Thyroid gland (tissue), 4 donors: ENCODE results near the gene KLF11.
A peak's percentile ranks its signal among the peaks of the same experiment; 100 is the strongest.

Experiments used
- POLR2A ChIP-seq, 2 donors: fragments of 450-650 bp; IDR thresholded peaks; one replicate each; pipeline ENCODE4 v1.6.1; 2017; ENCODE audit warnings: antibody characterized with exemption in 2 of 2, mild to moderate bottlenecking in 2 of 2, moderate library complexity in 1 of 2
- TF ChIP-seq, protein P1 (sequence below), 6 experiments: fragments of 200-600 bp in 3 of 6; fragments of 450-650 bp in 3 of 6; sonication (generic) in 3 of 6; IDR thresholded peaks; one replicate each; pipeline ENCODE4 v1.5.1; 2016 to 2019; ENCODE audit warnings: antibody characterized with exemption in 6 of 6, mild to moderate bottlenecking in 2 of 6, inconsistent platforms in 1 of 6, moderate library complexity in 1 of 6

DNA sequence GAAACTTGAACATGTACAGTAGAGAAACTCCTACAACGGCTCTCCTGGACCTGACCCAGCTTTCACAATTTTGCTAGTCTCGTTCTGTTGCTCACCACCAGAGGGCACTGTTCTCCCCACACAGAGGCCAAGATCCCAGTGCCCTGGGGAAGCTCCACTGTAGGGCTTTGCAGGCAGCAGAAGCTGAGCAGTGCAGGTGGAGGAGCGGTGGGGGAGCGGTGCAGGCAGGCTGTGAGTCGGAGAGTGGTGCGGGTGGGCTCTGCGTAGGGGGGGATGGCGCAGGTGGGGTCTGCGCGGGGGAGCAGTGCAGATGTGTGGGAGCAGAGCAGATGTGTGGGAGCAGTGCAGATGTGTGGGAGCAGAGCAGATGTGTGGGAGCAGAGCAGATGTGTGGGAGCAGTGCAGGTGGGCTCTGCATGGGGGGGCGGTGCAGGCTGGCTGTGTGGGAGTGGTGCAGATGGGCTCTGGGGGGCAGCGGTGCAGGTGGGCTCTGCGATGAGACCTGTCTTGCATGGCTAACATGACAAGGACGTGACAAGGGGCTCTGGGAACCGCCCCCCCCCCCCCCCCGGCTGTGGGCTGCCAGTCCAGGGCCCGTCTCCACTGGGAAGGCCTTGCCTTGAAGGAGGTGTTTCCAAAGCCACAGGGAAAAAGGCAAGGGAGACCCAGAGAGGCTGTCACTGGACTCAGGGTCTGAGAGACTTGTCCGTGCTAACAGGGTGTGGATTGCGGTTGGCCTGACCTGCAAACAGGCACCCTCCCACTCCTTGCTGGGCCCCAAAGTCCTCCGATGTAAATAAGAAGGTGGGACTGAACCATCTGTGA lies 29.5 kb downstream of the KLF11 start:
- TF ChIP-seq, protein P1, sequence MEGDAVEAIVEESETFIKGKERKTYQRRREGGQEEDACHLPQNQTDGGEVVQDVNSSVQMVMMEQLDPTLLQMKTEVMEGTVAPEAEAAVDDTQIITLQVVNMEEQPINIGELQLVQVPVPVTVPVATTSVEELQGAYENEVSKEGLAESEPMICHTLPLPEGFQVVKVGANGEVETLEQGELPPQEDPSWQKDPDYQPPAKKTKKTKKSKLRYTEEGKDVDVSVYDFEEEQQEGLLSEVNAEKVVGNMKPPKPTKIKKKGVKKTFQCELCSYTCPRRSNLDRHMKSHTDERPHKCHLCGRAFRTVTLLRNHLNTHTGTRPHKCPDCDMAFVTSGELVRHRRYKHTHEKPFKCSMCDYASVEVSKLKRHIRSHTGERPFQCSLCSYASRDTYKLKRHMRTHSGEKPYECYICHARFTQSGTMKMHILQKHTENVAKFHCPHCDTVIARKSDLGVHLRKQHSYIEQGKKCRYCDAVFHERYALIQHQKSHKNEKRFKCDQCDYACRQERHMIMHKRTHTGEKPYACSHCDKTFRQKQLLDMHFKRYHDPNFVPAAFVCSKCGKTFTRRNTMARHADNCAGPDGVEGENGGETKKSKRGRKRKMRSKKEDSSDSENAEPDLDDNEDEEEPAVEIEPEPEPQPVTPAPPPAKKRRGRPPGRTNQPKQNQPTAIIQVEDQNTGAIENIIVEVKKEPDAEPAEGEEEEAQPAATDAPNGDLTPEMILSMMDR (IDR thresholded peaks at IDR 0.05), result peak; percentile 54 to 89 (median 84)
- TF ChIP-seq POLR2A (IDR thresholded peaks at IDR 0.05), result no peak
